DOHH2 (cell line): ENCODE measurements around the gene ASTL.

Source experiments
- H3F3A ChIP-seq: fragments of 200-600 bp; sonication (generic), shearing (Covaris generic); 2 replicates; pipeline ENCODE4 v1.6.0; 2016; ENCODE audit warnings: antibody characterized with exemption, mild to moderate bottlenecking; ENCODE audit not compliant: control insufficient read depth, insufficient read depth
- H3K27ac ChIP-seq: fragments of 200-600 bp; sonication (generic); 2 replicates; pipeline ENCODE4 v1.5.1; 2014; ENCODE audit warnings: low read depth, mild to moderate bottlenecking, low read length, moderate library complexity
- H3K27me3 ChIP-seq: fragments of 200-600 bp; sonication (generic); 2 replicates; pipeline ENCODE4 v1.6.1; 2014; ENCODE audit warnings: mild to moderate bottlenecking, low read length, mixed read lengths; ENCODE audit not compliant: control insufficient read depth
- H3K36me3 ChIP-seq: fragments of 200-600 bp; sonication (generic); 2 replicates; pipeline ENCODE4 v1.6.1; 2014; ENCODE audit warnings: mild to moderate bottlenecking, low read length, moderate library complexity, mixed read lengths; ENCODE audit not compliant: control insufficient read depth
- H3K4me1 ChIP-seq: fragments of 200-600 bp; sonication (generic); 2 replicates; pipeline ENCODE4 v1.6.1; 2014; ENCODE audit warnings: mild to moderate bottlenecking, low read length, mixed read lengths; ENCODE audit not compliant: control insufficient read depth
- H3K4me2 ChIP-seq: fragments of 200-600 bp; sonication (generic); 2 replicates; pipeline ENCODE4 v1.6.0; 2014; ENCODE audit warnings: mild to moderate bottlenecking, low read length, moderate library complexity
- H3K4me3 ChIP-seq: fragments of 200-600 bp; sonication (generic); 2 replicates; pipeline ENCODE4 v1.5.1; 2014; ENCODE audit warnings: mild to moderate bottlenecking, low read length, mixed read lengths
- H3K79me2 ChIP-seq: fragments of 200-600 bp; sonication (generic); 2 replicates; pipeline ENCODE4 v1.6.1; 2014; ENCODE audit warnings: mild to moderate bottlenecking, low read length, mixed read lengths; ENCODE audit not compliant: control insufficient read depth
- H3K9me2 ChIP-seq: fragments of 200-600 bp; sonication (generic); replicated peaks from 2 replicates; pipeline ENCODE4 v1.6.1; 2014; ENCODE audit warnings: mild to moderate bottlenecking, low read length, mixed read lengths; ENCODE audit not compliant: control insufficient read depth
- H3K9me3 ChIP-seq: fragments of 200-600 bp; sonication (generic); 2 replicates; pipeline ENCODE4 v1.6.1; 2014; ENCODE audit warnings: antibody characterized with exemption, low read length, mixed read lengths; ENCODE audit not compliant: control insufficient read depth, insufficient read depth
- H4K20me1 ChIP-seq: fragments of 200-600 bp; sonication (generic); 2 replicates; pipeline ENCODE4 v1.6.0; 2014; ENCODE audit warnings: low read depth, mild to moderate bottlenecking, antibody characterized with exemption, low read length, moderate library complexity; ENCODE audit not compliant: control insufficient read depth, insufficient read depth
- CTCF ChIP-seq: fragments of 200-600 bp; sonication (generic); IDR thresholded peaks from one replicate; pipeline ENCODE4 v1.5.1; 2014; ENCODE audit warnings: antibody characterized with exemption, mild to moderate bottlenecking, low read depth, low read length; ENCODE audit not compliant: poor library complexity, severe bottlenecking
- EZH2phosphoT487 ChIP-seq: fragments of 200-600 bp; sonication (generic); IDR thresholded peaks from 2 replicates; pipeline ENCODE4 v1.6.1; 2017; ENCODE audit warnings: borderline replicate concordance, mild to moderate bottlenecking, antibody characterized with exemption, low read length, moderate library complexity, mixed read lengths

The ASTL gene

GRCh38 chr2:96115631-96116423, 22.5 kb downstream of the ASTL start:
- Histone ChIP-seq H3K27ac (no peak overlapping the region), H3F3A (no peaks in the 10 kb centered on the region), H3K4me1 (peaks cover 25% of the 10 kb centered on the region), H4K20me1 (no peaks in the 10 kb centered on the region), H3K9me3 (no peaks in the 10 kb centered on the region), H3K9me2 (no peaks in the 10 kb centered on the region), H3K36me3 (no peaks in the 10 kb centered on the region), H3K4me2 (peak overlapping the region; percentile 70), H3K79me2 (no peaks in the 10 kb centered on the region), H3K4me3 (peak overlapping the region; percentile 70), H3K27me3 (peaks cover 20% of the 10 kb centered on the region)
- TF ChIP-seq EZH2phosphoT487 (no peak), CTCF (no peak)

GRCh38 chr2:96114903-96115581, 23.3 kb downstream of the ASTL start:
- no peaks in the 10 kb centered on the region for H3K9me2 ChIP-seq

DNA sequence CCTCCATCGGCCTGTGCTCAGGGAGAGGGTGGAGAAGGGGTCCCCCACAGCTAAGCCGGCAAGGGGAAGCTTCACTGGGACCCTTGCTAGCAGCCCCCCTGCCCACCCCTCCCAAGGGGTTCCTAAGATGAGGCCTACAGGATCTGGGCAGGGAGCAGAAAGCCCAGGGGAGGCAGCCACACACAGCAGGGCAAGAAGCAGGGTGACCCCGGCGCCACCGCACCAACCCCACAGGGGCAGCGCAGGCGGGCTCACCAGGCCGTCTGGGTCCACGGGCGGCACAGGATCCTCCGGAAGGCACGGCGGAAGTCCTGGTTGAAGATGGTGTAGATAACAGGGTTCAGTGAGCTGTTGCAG, 23.8 kb downstream of the ASTL start:
- peaks cover 16% of the 10 kb centered on the region for H3K4me1 ChIP-seq
- no peak overlapping the region for H3K27ac ChIP-seq
- no peaks in the 10 kb centered on the region for H3K9me3 ChIP-seq
- H3K36me3 ChIP-seq, result no peaks in the 10 kb centered on the region
- H3K4me3 ChIP-seq, result no peak overlapping the region
- TF ChIP-seq CTCF (no peak), EZH2phosphoT487 (no peak)
- no peaks in the 10 kb centered on the region for H4K20me1 ChIP-seq
- H3K27me3 ChIP-seq, result peaks cover 15% of the 10 kb centered on the region
- H3F3A ChIP-seq, result no peaks in the 10 kb centered on the region
- no peaks in the 10 kb centered on the region for H3K9me2 ChIP-seq
- no peak overlapping the region for H3K4me2 ChIP-seq
- no peaks in the 10 kb centered on the region for H3K79me2 ChIP-seq

More at GRCh38 chr2:96114903-96115581, 23.3 kb downstream of the ASTL start:
- H3K4me3 ChIP-seq, result no peak overlapping the region
- no peaks in the 10 kb centered on the region for H4K20me1 ChIP-seq
- H3K27ac ChIP-seq, result no peak overlapping the region
- no peaks in the 10 kb centered on the region for H3F3A ChIP-seq
- no peaks in the 10 kb centered on the region for H3K36me3 ChIP-seq
- no peak overlapping the region for H3K4me2 ChIP-seq
- H3K27me3 ChIP-seq, result peaks cover 17% of the 10 kb centered on the region
- H3K79me2 ChIP-seq, result no peaks in the 10 kb centered on the region
- TF ChIP-seq CTCF (no peak), EZH2phosphoT487 (no peak)
- H3K4me1 ChIP-seq, result peaks cover 18% of the 10 kb centered on the region
- no peaks in the 10 kb centered on the region for H3K9me3 ChIP-seq
